Measurements from ENCODE around the gene ZBBX. TPM values are rescaled to one million over a fixed set of nuclear protein-coding genes. Genes with fewer than 3 reads are reported as not detected.

Gene ZBBX
- total RNA-seq, 4 donors from 2014 or later, result not detected

DNA sequence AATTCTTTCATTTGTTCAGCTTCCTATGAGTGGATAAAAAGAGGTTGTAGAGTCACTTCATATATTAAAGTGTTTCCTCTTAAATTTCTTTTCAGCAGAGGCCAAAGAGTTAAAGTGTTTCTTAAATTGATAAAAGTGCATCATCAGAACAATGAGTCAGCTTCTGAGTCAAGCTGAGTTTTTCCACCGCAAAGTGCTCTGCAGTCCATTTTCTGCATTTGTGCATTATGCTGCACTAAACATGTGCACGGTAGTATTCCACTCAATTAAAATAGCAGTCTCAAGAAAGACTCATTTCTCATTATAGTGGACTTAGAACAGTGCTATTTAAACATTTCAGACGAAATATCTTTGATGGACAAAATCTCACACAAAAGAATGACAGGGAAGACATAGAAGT lies 152.0 kb downstream of the ZBBX start:
- no peaks in the 10 kb centered on the region for H3K36me3 ChIP-seq
- no peaks in the 10 kb centered on the region for H3K9me3 ChIP-seq
- H3K4me1 ChIP-seq, result no peaks in the 10 kb centered on the region
- no peak for ATAC-seq
- no peak overlapping the region for H3K4me3 ChIP-seq
- TF ChIP-seq POLR2A (IDR thresholded peaks at IDR 0.05) (no peak), EP300 (IDR thresholded peaks at IDR 0.05) (no peak), POLR2AphosphoS5 (IDR thresholded peaks at IDR 0.05) (no peak)
- TF ChIP-seq, protein P1, sequence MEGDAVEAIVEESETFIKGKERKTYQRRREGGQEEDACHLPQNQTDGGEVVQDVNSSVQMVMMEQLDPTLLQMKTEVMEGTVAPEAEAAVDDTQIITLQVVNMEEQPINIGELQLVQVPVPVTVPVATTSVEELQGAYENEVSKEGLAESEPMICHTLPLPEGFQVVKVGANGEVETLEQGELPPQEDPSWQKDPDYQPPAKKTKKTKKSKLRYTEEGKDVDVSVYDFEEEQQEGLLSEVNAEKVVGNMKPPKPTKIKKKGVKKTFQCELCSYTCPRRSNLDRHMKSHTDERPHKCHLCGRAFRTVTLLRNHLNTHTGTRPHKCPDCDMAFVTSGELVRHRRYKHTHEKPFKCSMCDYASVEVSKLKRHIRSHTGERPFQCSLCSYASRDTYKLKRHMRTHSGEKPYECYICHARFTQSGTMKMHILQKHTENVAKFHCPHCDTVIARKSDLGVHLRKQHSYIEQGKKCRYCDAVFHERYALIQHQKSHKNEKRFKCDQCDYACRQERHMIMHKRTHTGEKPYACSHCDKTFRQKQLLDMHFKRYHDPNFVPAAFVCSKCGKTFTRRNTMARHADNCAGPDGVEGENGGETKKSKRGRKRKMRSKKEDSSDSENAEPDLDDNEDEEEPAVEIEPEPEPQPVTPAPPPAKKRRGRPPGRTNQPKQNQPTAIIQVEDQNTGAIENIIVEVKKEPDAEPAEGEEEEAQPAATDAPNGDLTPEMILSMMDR (IDR thresholded peaks at IDR 0.05), result no peak
- no peak overlapping the region for H3K27ac ChIP-seq
- H3K27me3 ChIP-seq, result no peaks in the 10 kb centered on the region
- 27 to 47% methylated on average over 3 of the region's 3 CpGs for WGBS, 2 donors (ENCODE audit: low coverage in 1 of 2)

DNA sequence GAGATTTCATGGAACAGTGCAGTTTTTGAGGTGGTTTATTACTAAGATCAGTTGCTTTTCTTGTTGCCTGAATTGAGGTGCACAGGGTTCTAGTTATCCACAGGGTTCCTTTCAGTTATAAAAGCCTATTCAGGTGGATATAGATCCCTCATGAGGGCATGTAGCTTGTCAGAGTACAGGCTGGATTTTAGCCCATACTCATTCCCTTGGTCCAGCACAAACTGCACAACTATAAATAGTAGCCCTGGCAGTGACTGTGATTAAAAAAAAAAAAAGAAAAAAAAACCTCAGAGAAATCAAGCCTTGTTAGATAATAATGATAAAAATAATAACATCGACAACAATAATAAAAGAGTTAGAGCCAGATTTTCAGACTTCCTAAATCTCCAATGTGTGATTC lies 154.3 kb downstream of the ZBBX start:
- no peak for TF ChIP-seq POLR2A (IDR thresholded peaks at IDR 0.05)
- TF ChIP-seq EP300 (IDR thresholded peaks at IDR 0.05), result no peak
- no peak for TF ChIP-seq POLR2AphosphoS5 (IDR thresholded peaks at IDR 0.05)
- TF ChIP-seq, protein P1 (IDR thresholded peaks at IDR 0.05), result no peak
- ATAC-seq, result no peak
- 87 to 89% methylated on average over 1 of the region's 1 CpG for WGBS, 2 donors (ENCODE audit: low coverage in 1 of 2)
- Histone ChIP-seq H3K4me1 (no peaks in the 10 kb centered on the region), H3K27ac (no peak overlapping the region), H3K9me3 (no peaks in the 10 kb centered on the region), H3K36me3 (no peaks in the 10 kb centered on the region), H3K4me3 (no peak overlapping the region), H3K27me3 (no peaks in the 10 kb centered on the region)

DNA sequence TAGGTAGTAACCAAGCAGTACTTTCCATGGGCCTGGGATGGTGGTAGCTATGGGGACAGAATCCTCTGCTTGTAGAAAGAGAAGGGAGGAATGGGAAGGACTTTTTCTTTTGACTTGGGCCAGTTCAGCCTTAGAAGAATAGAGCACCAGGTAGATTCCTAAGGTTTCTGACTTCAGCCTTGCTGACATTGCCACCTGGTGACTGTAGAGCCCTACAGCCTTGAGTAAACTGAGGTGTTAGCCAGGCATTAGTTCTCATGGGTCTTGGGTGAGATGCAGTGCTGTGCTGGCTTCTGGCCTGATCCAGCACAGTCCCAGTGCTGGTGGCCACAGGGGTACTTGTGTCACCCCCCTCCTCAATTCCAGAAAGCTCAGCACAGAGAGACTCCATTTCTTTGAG lies 171.1 kb downstream of the ZBBX start:
- no peaks in the 10 kb centered on the region for H3K9me3 ChIP-seq
- H3K27me3 ChIP-seq, result no peaks in the 10 kb centered on the region
- no peak overlapping the region for H3K4me3 ChIP-seq
- no peaks in the 10 kb centered on the region for H3K36me3 ChIP-seq
- TF ChIP-seq EP300 (IDR thresholded peaks at IDR 0.05), result no peak
- TF ChIP-seq, protein P1 (IDR thresholded peaks at IDR 0.05), result no peak
- no peak for TF ChIP-seq POLR2AphosphoS5 (IDR thresholded peaks at IDR 0.05)
- no peak for TF ChIP-seq POLR2A (IDR thresholded peaks at IDR 0.05)
- no peaks in the 10 kb centered on the region for H3K4me1 ChIP-seq
- ATAC-seq, result no peak
- no peak overlapping the region for H3K27ac ChIP-seq

DNA sequence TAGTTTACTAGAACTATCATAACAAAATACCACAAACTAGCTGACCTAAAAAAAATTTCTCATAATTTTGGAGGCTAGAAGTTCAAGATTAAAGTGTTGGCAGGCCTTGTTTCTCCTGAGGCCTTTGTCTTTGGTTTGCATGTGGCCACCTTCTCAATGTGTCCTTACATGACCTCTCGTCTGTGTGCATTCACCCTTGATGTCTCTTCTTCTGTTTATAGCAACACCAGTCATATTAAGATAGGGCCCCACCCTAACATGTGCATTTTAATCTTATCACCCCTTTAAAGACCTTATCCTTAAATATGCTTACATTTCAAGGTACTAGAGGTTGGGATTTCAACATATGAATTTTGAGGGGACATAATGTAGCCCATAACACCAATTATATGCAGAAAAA lies 177.0 kb downstream of the ZBBX start:
- no peaks in the 10 kb centered on the region for H3K4me1 ChIP-seq
- no peaks in the 10 kb centered on the region for H3K27me3 ChIP-seq
- TF ChIP-seq, protein P1 (IDR thresholded peaks at IDR 0.05), result no peak
- no peak overlapping the region for H3K4me3 ChIP-seq
- H3K27ac ChIP-seq, result no peak overlapping the region
- WGBS, 2 donors (ENCODE audit: low coverage in 1 of 2), result 61 to 71% methylated on average over 1 of the region's 1 CpG
- H3K36me3 ChIP-seq, result no peaks in the 10 kb centered on the region
- H3K9me3 ChIP-seq, result no peaks in the 10 kb centered on the region
- ATAC-seq, result no peak

DNA sequence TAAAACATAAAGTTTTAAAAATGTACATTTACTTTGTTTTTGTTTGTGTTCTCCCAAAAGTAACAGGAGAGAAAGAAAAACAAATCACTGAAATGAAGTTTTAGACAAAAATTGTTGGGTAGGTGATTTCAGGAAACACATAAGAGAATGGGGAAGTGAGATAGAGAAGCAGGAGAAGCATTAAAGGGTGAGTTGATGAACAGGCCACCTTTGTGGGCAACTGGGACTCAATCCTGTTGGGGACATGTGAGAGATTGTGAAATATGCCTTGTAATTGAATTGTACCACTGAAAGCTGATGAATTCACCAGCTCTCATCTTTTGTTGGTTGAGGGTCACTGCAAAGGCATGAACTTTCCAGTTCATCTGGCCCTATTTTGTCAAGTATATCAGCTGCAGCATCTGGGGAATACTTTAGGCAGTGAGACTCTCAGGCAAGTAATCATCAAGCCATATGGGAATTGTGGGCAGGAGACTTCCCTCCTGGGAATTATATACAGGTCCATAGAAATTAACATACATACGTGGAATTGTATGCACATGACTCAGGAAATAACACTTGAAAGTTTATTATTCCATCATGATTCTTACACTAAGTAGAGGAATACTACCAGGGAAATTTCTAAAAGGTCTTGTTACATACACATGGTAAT lies 181.0 kb downstream of the ZBBX start:
- Histone ChIP-seq H3K27ac (no peak overlapping the region), H3K4me1 (no peaks in the 10 kb centered on the region), H3K4me3 (no peak overlapping the region), H3K36me3 (no peaks in the 10 kb centered on the region), H3K27me3 (no peaks in the 10 kb centered on the region), H3K9me3 (no peaks in the 10 kb centered on the region)
- WGBS, 2 donors (ENCODE audit: low coverage in 1 of 2), result 43 to 63% methylated on average over 1 of the region's 1 CpG
- no peak for ATAC-seq
- TF ChIP-seq EP300 (IDR thresholded peaks at IDR 0.05) (no peak), POLR2A (IDR thresholded peaks at IDR 0.05) (no peak), POLR2AphosphoS5 (IDR thresholded peaks at IDR 0.05) (no peak)
- TF ChIP-seq, protein P1 (IDR thresholded peaks at IDR 0.05), result no peak
